Liver (tissue), 9 donors: ENCODE results near the gene SIDT2. TPM values are rescaled to one million over a fixed set of nuclear protein-coding genes. Genes with fewer than 3 reads are reported as not detected.

ENCODE experiments used
- DNase-seq: peaks from one replicate; pipeline ENCODE4 v3.0.0-alpha.2; 2017; ENCODE audit warnings: low spot score
- H3K27ac ChIP-seq, 2 donors: one replicate each; pipeline ENCODE4 v1.7.0; 2013; ENCODE audit warnings: inconsistent platforms in 2 of 2, low read length in 2 of 2, control low read depth in 1 of 2, low read depth in 1 of 2, mild to moderate bottlenecking in 1 of 2
- H3K27me3 ChIP-seq, 4 donors: one replicate each; pipeline versions ENCODE4 v1.6.1 to v1.7.0; 2013; ENCODE audit warnings: low read length in 3 of 4, inconsistent platforms in 1 of 4, mild to moderate bottlenecking in 1 of 4, moderate library complexity in 1 of 4; ENCODE audit not compliant: control insufficient read depth in 4 of 4, insufficient read depth in 4 of 4
- H3K36me3 ChIP-seq, 4 donors: one replicate each; pipeline versions ENCODE4 v1.6.1 to v1.7.0; 2013; ENCODE audit warnings: low read length in 3 of 4, mild to moderate bottlenecking in 3 of 4, low read depth in 1 of 4, moderate library complexity in 1 of 4; ENCODE audit not compliant: control insufficient read depth in 4 of 4, insufficient read depth in 3 of 4
- H3K4me1 ChIP-seq, 4 donors: one replicate each; pipeline versions ENCODE4 v1.6.1 to v1.7.0; 2013; ENCODE audit warnings: low read length in 3 of 4, mild to moderate bottlenecking in 3 of 4, moderate library complexity in 1 of 4; ENCODE audit not compliant: control insufficient read depth in 4 of 4, insufficient read depth in 4 of 4
- H3K4me3 ChIP-seq, 3 donors: one replicate each; pipeline versions ENCODE4 v1.6.1 to v1.7.0; 2013; ENCODE audit warnings: low read length in 3 of 3, control low read depth in 1 of 3, low read depth in 1 of 3, mild to moderate bottlenecking in 1 of 3
- H3K9ac ChIP-seq, 2 donors: one replicate each; pipeline ENCODE4 v1.7.0; 2013; ENCODE audit warnings: low read length in 2 of 2, mild to moderate bottlenecking in 2 of 2, moderate library complexity in 2 of 2, control low read depth in 1 of 2, low read depth in 1 of 2
- H3K9me3 ChIP-seq, 4 donors: one replicate each; pipeline versions ENCODE4 v1.6.1 to v1.7.0; 2013; ENCODE audit warnings: low read length in 3 of 4; ENCODE audit not compliant: control insufficient read depth in 4 of 4
- EGR1 ChIP-seq, 2 donors: IDR thresholded peaks; 2 replicates each; pipeline ENCODE4 v1.6.1; 2016 to 2018; ENCODE audit warnings: antibody characterized with exemption in 2 of 2, low read depth in 2 of 2
- FOXA1 ChIP-seq: IDR thresholded peaks from 2 replicates; pipeline ENCODE4 v1.6.1; 2016; ENCODE audit warnings: antibody characterized with exemption
- FOXA2 ChIP-seq: IDR thresholded peaks from 2 replicates; pipeline ENCODE4 v1.6.1; 2016; ENCODE audit warnings: antibody characterized with exemption
- GABPA ChIP-seq, 2 donors: IDR thresholded peaks in 1 of 2; conservative IDR thresholded peaks in 1 of 2; 2 replicates each; pipeline ENCODE4 v1.6.1; 2016; ENCODE audit warnings: antibody characterized with exemption in 2 of 2, mild to moderate bottlenecking in 1 of 2, moderate library complexity in 1 of 2
- HNF4A ChIP-seq, 2 donors: conservative IDR thresholded peaks; 2 replicates each; pipeline ENCODE4 v1.6.1; 2016; ENCODE audit warnings: antibody characterized with exemption in 2 of 2, mild to moderate bottlenecking in 2 of 2
- HNF4G ChIP-seq: IDR thresholded peaks from 2 replicates; pipeline ENCODE4 v1.6.1; 2016; ENCODE audit warnings: antibody characterized with exemption
- JUND ChIP-seq, 2 donors: IDR thresholded peaks; 2 replicates each; pipeline ENCODE4 v1.6.1; 2016; ENCODE audit warnings: antibody characterized with exemption in 2 of 2
- NR2F2 ChIP-seq: IDR thresholded peaks from 2 replicates; pipeline ENCODE4 v1.6.1; 2016; ENCODE audit warnings: antibody characterized with exemption
- RAD21 ChIP-seq, 2 donors: IDR thresholded peaks; 2 replicates each; pipeline ENCODE4 v1.6.1; 2016; ENCODE audit warnings: antibody characterized with exemption in 2 of 2, mild to moderate bottlenecking in 2 of 2
- RXRA ChIP-seq, 2 donors: IDR thresholded peaks; 2 replicates each; pipeline ENCODE4 v1.6.1; 2017 to 2018; ENCODE audit warnings: antibody characterized with exemption in 2 of 2, mild to moderate bottlenecking in 1 of 2
- SP1 ChIP-seq: IDR thresholded peaks from 2 replicates; pipeline ENCODE4 v1.6.1; 2018; ENCODE audit warnings: antibody characterized with exemption, mild to moderate bottlenecking
- TAF1 ChIP-seq: conservative IDR thresholded peaks from 2 replicates; pipeline ENCODE4 v1.6.1; 2016; ENCODE audit warnings: antibody characterized with exemption, mild to moderate bottlenecking
- YY1 ChIP-seq: IDR thresholded peaks from 2 replicates; pipeline ENCODE4 v1.6.1; 2016; ENCODE audit warnings: antibody characterized with exemption, mild to moderate bottlenecking
- WGBS: extraction: QIAGEN DNeasy Blood & Tissue Kit; methylation state at CpG from one replicate; pipeline ENCODE4 v1.1.7; 2013; 5-methylcytosine and 5-hydroxymethylcytosine counted together
- polyA plus RNA-seq, 2 donors: library from polyadenylated mRNA; stranded (reverse) in 1 of 2; unstranded in 1 of 2; fragments of 200-250 nt in 1 of 2; fragments of >200 nt in 1 of 2; fragmentation: Nextera tagmentation in 1 of 2; extraction: Ambion mirVana in 1 of 2; gene quantifications; one replicate each; pipeline versions ENCODE4 v1.2.1 to v1.2.3, GENCODE V29; 2013 to 2015
- total RNA-seq, 2 donors: library from RNA; depleted of rRNA; stranded (reverse); fragments of >200 nt; gene quantifications; one replicate each; pipeline ENCODE4 v1.2.3, GENCODE V29; 2014
- TF ChIP-seq, protein P1 (sequence below): IDR thresholded peaks from 2 replicates; pipeline ENCODE4 v1.6.1; 2016; ENCODE audit warnings: antibody characterized with exemption
- TF ChIP-seq, protein P2 (sequence below): IDR thresholded peaks from 2 replicates; pipeline ENCODE4 v1.6.1; 2016; ENCODE audit warnings: antibody characterized with exemption
- TF ChIP-seq, protein P3 (sequence below): IDR thresholded peaks from 2 replicates; pipeline ENCODE4 v1.6.1; 2016; ENCODE audit warnings: antibody characterized with exemption, mild to moderate bottlenecking
- TF ChIP-seq, protein P4 (sequence below): fragments of 150-350 bp; IDR thresholded peaks from 2 replicates; pipeline ENCODE4 v1.5.1; 2017; ENCODE audit warnings: improper control_type of control experiment, low read depth, low read length; ENCODE audit not compliant: missing input control
- TF ChIP-seq, protein P5 (sequence below): IDR thresholded peaks from 2 replicates; pipeline ENCODE4 v1.6.1; 2016; ENCODE audit warnings: antibody characterized with exemption
- donor health status: healthy.
- donor health status: healthy.
- donor health status: healthy.
- donor health status: healthy.
- donor health status: healthy.

Gene SIDT2
- total and polyA plus RNA-seq, 4 donors: 11.2 to 42.9 (median 22.4) TPM

DNA sequence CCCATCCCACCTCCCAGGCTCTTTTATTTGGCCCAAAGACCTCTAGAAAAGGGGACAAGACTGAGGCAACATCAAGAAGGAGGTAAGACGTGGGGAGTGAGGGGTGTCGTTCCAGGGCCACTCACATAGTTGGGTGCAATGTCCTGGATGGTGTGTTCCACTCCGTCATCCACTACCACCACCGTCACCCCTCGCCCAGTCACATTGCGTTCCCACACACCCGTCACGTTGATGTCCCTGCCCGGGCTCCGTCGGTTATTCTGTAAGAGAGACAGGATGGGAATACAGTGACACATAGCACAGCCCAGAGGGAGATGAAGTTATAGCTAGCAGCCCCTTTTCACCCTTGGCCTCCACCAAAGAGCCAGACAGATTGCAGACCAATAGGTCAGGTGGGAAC lies 49.5 kb downstream of the SIDT2 start (continued):
- TF ChIP-seq, protein P1, sequence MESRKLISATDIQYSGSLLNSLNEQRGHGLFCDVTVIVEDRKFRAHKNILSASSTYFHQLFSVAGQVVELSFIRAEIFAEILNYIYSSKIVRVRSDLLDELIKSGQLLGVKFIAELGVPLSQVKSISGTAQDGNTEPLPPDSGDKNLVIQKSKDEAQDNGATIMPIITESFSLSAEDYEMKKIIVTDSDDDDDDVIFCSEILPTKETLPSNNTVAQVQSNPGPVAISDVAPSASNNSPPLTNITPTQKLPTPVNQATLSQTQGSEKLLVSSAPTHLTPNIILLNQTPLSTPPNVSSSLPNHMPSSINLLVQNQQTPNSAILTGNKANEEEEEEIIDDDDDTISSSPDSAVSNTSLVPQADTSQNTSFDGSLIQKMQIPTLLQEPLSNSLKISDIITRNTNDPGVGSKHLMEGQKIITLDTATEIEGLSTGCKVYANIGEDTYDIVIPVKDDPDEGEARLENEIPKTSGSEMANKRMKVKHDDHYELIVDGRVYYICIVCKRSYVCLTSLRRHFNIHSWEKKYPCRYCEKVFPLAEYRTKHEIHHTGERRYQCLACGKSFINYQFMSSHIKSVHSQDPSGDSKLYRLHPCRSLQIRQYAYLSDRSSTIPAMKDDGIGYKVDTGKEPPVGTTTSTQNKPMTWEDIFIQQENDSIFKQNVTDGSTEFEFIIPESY: no peak
- TF ChIP-seq FOXA2 (no peak), NR2F2 (no peak)

DNA sequence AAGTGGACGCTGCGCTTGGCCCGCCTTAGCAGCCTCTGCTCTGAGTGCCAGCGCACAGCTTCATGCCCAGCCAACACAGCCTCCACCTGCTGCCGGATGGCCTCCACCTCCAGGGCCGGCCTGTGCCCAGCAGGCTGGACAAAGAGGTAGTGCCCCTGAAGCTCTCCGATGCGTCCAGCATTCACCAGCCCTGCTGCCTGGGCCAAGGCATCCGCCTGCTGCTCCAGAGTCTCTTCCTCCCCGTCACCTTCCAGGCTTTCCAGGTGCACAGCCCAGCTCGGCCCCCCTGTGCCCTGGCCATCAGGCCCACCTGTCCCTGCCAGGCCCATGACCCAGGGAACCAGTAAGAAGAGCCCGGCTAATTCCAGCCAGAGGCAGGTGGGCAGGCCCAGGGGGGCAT lies 50.9 kb downstream of the SIDT2 start:
- no peak overlapping the region for H3K9ac ChIP-seq
- WGBS: 97% methylated on average over 12 of the region's 12 CpGs
- DNase-seq: no peak
- H3K4me3 ChIP-seq: no peak overlapping the region
- TF ChIP-seq NR2F2 (no peak), FOXA2 (no peak), TAF1 (no peak), JUND (IDR thresholded peaks at IDR 0.05) (no peak), FOXA1 (no peak), YY1 (no peak), GABPA (IDR thresholded peaks at IDR 0.05 in 1 of 2, conservative IDR thresholded peaks at IDR 0.05 in 1 of 2) (no peak), RAD21 (IDR thresholded peaks at IDR 0.05) (no peak)
- TF ChIP-seq, protein P2, sequence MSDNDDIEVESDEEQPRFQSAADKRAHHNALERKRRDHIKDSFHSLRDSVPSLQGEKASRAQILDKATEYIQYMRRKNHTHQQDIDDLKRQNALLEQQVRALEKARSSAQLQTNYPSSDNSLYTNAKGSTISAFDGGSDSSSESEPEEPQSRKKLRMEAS: no peak
- no peak overlapping the region for H3K27ac ChIP-seq
- H3K27me3 ChIP-seq: no peaks in the 10 kb centered on the region
- peaks cover 11 to 28% (median 14%) of the 10 kb centered on the region in 4 donors for H3K36me3 ChIP-seq
- H3K9me3 ChIP-seq: no peaks in the 10 kb centered on the region
- H3K4me1 ChIP-seq: peaks cover 3 to 26% (median 20%) of the 10 kb centered on the region in 4 donors

DNA sequence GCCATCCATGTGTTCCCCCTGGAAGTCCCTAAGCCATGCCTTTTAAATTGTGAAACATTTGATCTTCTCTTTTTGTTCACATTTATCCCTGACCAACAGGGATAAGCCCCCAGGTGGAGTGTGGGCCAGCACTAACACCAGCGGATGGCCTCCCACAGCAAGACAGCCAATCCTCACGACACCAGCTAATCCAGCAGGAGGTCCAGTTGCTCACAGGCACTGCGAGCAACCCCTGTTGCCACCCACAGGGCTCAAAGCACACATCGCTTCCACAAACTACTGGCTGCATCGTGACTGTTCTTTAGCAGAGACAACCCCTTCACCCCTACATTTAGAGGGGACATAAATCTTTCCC lies 51.4 kb downstream of the SIDT2 start:
- no peak for DNase-seq
- peaks cover 3 to 26% (median 20%) of the 10 kb centered on the region in 4 donors for H3K4me1 ChIP-seq

More for the DNA sequence above, 51.4 kb downstream of the SIDT2 start:
- Histone ChIP-seq H3K27me3 (no peaks in the 10 kb centered on the region), H3K4me3 (no peak overlapping the region), H3K36me3 (peaks cover 11 to 28% (median 14%) of the 10 kb centered on the region in 4 donors), H3K9me3 (no peaks in the 10 kb centered on the region), H3K27ac (no peak overlapping the region), H3K9ac (no peak overlapping the region)
- 90% methylated on average over 5 of the region's 5 CpGs for WGBS
- TF ChIP-seq TAF1 (no peak), HNF4G (no peak), EGR1 (IDR thresholded peaks at IDR 0.05; ENCODE audit: low read depth in 2 of 2) (no peak), RAD21 (IDR thresholded peaks at IDR 0.05) (no peak), RXRA (IDR thresholded peaks at IDR 0.05) (no peak), FOXA2 (no peak), FOXA1 (no peak), YY1 (no peak), SP1 (no peak), GABPA (IDR thresholded peaks at IDR 0.05 in 1 of 2, conservative IDR thresholded peaks at IDR 0.05 in 1 of 2) (no peak), NR2F2 (no peak), JUND (IDR thresholded peaks at IDR 0.05) (no peak), HNF4A (conservative IDR thresholded peaks at IDR 0.05) (no peak)
- TF ChIP-seq, protein P3, sequence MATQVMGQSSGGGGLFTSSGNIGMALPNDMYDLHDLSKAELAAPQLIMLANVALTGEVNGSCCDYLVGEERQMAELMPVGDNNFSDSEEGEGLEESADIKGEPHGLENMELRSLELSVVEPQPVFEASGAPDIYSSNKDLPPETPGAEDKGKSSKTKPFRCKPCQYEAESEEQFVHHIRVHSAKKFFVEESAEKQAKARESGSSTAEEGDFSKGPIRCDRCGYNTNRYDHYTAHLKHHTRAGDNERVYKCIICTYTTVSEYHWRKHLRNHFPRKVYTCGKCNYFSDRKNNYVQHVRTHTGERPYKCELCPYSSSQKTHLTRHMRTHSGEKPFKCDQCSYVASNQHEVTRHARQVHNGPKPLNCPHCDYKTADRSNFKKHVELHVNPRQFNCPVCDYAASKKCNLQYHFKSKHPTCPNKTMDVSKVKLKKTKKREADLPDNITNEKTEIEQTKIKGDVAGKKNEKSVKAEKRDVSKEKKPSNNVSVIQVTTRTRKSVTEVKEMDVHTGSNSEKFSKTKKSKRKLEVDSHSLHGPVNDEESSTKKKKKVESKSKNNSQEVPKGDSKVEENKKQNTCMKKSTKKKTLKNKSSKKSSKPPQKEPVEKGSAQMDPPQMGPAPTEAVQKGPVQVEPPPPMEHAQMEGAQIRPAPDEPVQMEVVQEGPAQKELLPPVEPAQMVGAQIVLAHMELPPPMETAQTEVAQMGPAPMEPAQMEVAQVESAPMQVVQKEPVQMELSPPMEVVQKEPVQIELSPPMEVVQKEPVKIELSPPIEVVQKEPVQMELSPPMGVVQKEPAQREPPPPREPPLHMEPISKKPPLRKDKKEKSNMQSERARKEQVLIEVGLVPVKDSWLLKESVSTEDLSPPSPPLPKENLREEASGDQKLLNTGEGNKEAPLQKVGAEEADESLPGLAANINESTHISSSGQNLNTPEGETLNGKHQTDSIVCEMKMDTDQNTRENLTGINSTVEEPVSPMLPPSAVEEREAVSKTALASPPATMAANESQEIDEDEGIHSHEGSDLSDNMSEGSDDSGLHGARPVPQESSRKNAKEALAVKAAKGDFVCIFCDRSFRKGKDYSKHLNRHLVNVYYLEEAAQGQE: no peak
- TF ChIP-seq, protein P1: no peak
- TF ChIP-seq, protein P2: no peak
- TF ChIP-seq, protein P4, sequence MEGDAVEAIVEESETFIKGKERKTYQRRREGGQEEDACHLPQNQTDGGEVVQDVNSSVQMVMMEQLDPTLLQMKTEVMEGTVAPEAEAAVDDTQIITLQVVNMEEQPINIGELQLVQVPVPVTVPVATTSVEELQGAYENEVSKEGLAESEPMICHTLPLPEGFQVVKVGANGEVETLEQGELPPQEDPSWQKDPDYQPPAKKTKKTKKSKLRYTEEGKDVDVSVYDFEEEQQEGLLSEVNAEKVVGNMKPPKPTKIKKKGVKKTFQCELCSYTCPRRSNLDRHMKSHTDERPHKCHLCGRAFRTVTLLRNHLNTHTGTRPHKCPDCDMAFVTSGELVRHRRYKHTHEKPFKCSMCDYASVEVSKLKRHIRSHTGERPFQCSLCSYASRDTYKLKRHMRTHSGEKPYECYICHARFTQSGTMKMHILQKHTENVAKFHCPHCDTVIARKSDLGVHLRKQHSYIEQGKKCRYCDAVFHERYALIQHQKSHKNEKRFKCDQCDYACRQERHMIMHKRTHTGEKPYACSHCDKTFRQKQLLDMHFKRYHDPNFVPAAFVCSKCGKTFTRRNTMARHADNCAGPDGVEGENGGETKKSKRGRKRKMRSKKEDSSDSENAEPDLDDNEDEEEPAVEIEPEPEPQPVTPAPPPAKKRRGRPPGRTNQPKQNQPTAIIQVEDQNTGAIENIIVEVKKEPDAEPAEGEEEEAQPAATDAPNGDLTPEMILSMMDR: no peak
- TF ChIP-seq, protein P5, sequence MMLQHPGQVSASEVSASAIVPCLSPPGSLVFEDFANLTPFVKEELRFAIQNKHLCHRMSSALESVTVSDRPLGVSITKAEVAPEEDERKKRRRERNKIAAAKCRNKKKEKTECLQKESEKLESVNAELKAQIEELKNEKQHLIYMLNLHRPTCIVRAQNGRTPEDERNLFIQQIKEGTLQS: no peak
